Vagina (tissue), 2 donors: ENCODE measurements around the gene GSDME. TPM values are rescaled to one million over a fixed set of nuclear protein-coding genes. Genes with fewer than 3 reads are reported as not detected.

ENCODE experiments used
- DNase-seq, 2 donors: peaks; one replicate each; pipeline ENCODE4 v3.0.0-alpha.2; 2017; ENCODE audit errors: extremely low spot score in 2 of 2
- H3K27ac ChIP-seq: fragments of 200-600 bp; sonication (generic); one replicate; pipeline ENCODE4 v1.5.1; 2019
- H3K27me3 ChIP-seq: fragments of 200-600 bp; sonication (generic); one replicate; pipeline ENCODE4 v1.5.1; 2019
- H3K36me3 ChIP-seq, 2 donors: fragments of 200-600 bp; sonication (generic); one replicate each; pipeline ENCODE4 v1.5.1; 2017 to 2019
- H3K4me1 ChIP-seq: fragments of 200-600 bp; sonication (generic); one replicate; pipeline ENCODE4 v1.5.1; 2019
- H3K4me3 ChIP-seq, 2 donors: fragments of 200-600 bp; sonication (generic); 1 replicate in 1 of 2; 2 replicates in 1 of 2; pipeline ENCODE4 v1.5.1; 2016 to 2019
- H3K9me3 ChIP-seq: fragments of 200-600 bp; sonication (generic); one replicate; pipeline ENCODE4 v1.5.1; 2019
- CTCF ChIP-seq, 3 experiments: fragments of 450-650 bp in 2 of 3; fragments of 200-600 bp in 1 of 3; sonication (generic) in 1 of 3; IDR thresholded peaks; one replicate each; pipeline ENCODE4 v1.5.1; 2017 to 2019; ENCODE audit warnings: antibody characterized with exemption in 3 of 3, mild to moderate bottlenecking in 2 of 3, moderate library complexity in 2 of 3
- POLR2A ChIP-seq, 2 donors: fragments of 450-650 bp; IDR thresholded peaks; one replicate each; pipeline ENCODE4 v1.6.1; 2017; ENCODE audit warnings: antibody characterized with exemption in 2 of 2, mild to moderate bottlenecking in 2 of 2, moderate library complexity in 2 of 2
- POLR2AphosphoS5 ChIP-seq, 2 donors: sonication (generic); formaldehyde crosslinking; IDR thresholded peaks; one replicate each; pipeline ENCODE4 v1.9.0; 2017; ENCODE audit warnings: antibody characterized with exemption in 2 of 2, mild to moderate bottlenecking in 2 of 2, low read depth in 1 of 2; ENCODE audit not compliant: insufficient read depth in 1 of 2
- intact Hi-C: fragments of 100-400 bp; cut with DNase I; formaldehyde crosslinking; loops from one replicate; pipeline ENCODE4 v1.15.1; 2023
- total RNA-seq: library from RNA; depleted of rRNA; stranded (reverse); fragments of >200 nt; gene quantifications from one replicate; pipeline ENCODE4 v1.2.3, GENCODE V29; 2016

The GSDME gene
- total RNA-seq, 1 donor from 2014 or later: 11.0 TPM

GRCh38 chr7:24748521-24748920, 8.7 kb downstream of the GSDME start:
- intact Hi-C loops: no loop called here
- TF ChIP-seq POLR2A (IDR thresholded peaks at IDR 0.05) (no peak), CTCF (IDR thresholded peaks at IDR 0.05) (no peak), POLR2AphosphoS5 (IDR thresholded peaks at IDR 0.05; ENCODE audit: insufficient read depth in 1 of 2, low read depth in 1 of 2) (no peak)
- no peaks in the 10 kb centered on the region for H3K36me3 ChIP-seq
- no peaks in the 10 kb centered on the region for H3K9me3 ChIP-seq
- H3K4me1 ChIP-seq: no peaks in the 10 kb centered on the region
- H3K4me3 ChIP-seq: no peak overlapping the region
- DNase-seq: no peak
- H3K27me3 ChIP-seq: no peaks in the 10 kb centered on the region
- H3K27ac ChIP-seq: no peak overlapping the region

- H3K4me1 ChIP-seq: no peaks in the 10 kb centered on the region
- TF ChIP-seq POLR2AphosphoS5 (IDR thresholded peaks at IDR 0.05; ENCODE audit: insufficient read depth in 1 of 2, low read depth in 1 of 2) (no peak), POLR2A (IDR thresholded peaks at IDR 0.05) (no peak), CTCF (IDR thresholded peaks at IDR 0.05) (no peak)
- DNase-seq: no peak
- H3K4me3 ChIP-seq: no peak overlapping the region
- intact Hi-C loops: no loop called here
- no peaks in the 10 kb centered on the region for H3K9me3 ChIP-seq
- no peaks in the 10 kb centered on the region for H3K27me3 ChIP-seq
- no peaks in the 10 kb centered on the region for H3K36me3 ChIP-seq
- no peak overlapping the region for H3K27ac ChIP-seq
Observed at GRCh38 chr7:24745355-24745754, 11.9 kb downstream of the GSDME start.

- TF ChIP-seq POLR2A (IDR thresholded peaks at IDR 0.05) (no peak), CTCF (IDR thresholded peaks at IDR 0.05) (no peak), POLR2AphosphoS5 (IDR thresholded peaks at IDR 0.05; ENCODE audit: insufficient read depth in 1 of 2, low read depth in 1 of 2) (no peak)
- H3K27me3 ChIP-seq: no peaks in the 10 kb centered on the region
- no peak overlapping the region for H3K4me3 ChIP-seq
- H3K4me1 ChIP-seq: no peaks in the 10 kb centered on the region
- H3K36me3 ChIP-seq: no peaks in the 10 kb centered on the region
- DNase-seq: no peak
- intact Hi-C loops: no loop called here
- H3K9me3 ChIP-seq: no peaks in the 10 kb centered on the region
- H3K27ac ChIP-seq: no peak overlapping the region
Observed at GRCh38 chr7:24743471-24743870, 13.8 kb downstream of the GSDME start.

- Histone ChIP-seq H3K4me3 (no peak overlapping the region), H3K27me3 (no peaks in the 10 kb centered on the region), H3K4me1 (no peaks in the 10 kb centered on the region), H3K36me3 (no peaks in the 10 kb centered on the region), H3K9me3 (no peaks in the 10 kb centered on the region), H3K27ac (peak overlapping the region; percentile 56)
- DNase-seq: no peak
- no peak for TF ChIP-seq POLR2AphosphoS5 (IDR thresholded peaks at IDR 0.05; ENCODE audit: insufficient read depth in 1 of 2, low read depth in 1 of 2)
- no peak for TF ChIP-seq CTCF (IDR thresholded peaks at IDR 0.05)
- TF ChIP-seq POLR2A (IDR thresholded peaks at IDR 0.05): no peak
- intact Hi-C loops: no loop called here
Observed at GRCh38 chr7:24742506-24743162, 14.6 kb downstream of the GSDME start.

- peak overlapping the region; percentile 56 for H3K27ac ChIP-seq
- DNase-seq: no peak
Observed at GRCh38 chr7:24741679-24742505, 15.4 kb downstream of the GSDME start.

More at GRCh38 chr7:24741679-24742505, 15.4 kb downstream of the GSDME start:
- Histone ChIP-seq H3K36me3 (no peaks in the 10 kb centered on the region), H3K9me3 (no peaks in the 10 kb centered on the region), H3K27me3 (no peaks in the 10 kb centered on the region), H3K4me1 (no peaks in the 10 kb centered on the region), H3K4me3 (no peak overlapping the region)
- intact Hi-C loops: no loop called here
- TF ChIP-seq POLR2A (IDR thresholded peaks at IDR 0.05) (no peak), POLR2AphosphoS5 (IDR thresholded peaks at IDR 0.05; ENCODE audit: insufficient read depth in 1 of 2, low read depth in 1 of 2) (no peak), CTCF (IDR thresholded peaks at IDR 0.05) (no peak)
